Parathyroid adenoma (tissue), 2 donors: ENCODE measurements around the gene RAB4B.
"Not testable (repeated sequence)": the region's sequence is repeated elsewhere in the genome, so short reads cannot be mapped to it uniquely, and the experiment has no call there.

Source experiments
- H2AFZ ChIP-seq: fragments of 300-600 bp; sonication (generic); one replicate; pipeline ENCODE4 v1.7.0; 2017; ENCODE audit warnings: antibody characterized with exemption, mild to moderate bottlenecking
- H3K27ac ChIP-seq: fragments of 300-600 bp; sonication (generic); one replicate; pipeline ENCODE4 v1.7.0; 2017
- H3K27me3 ChIP-seq: fragments of 300-600 bp; sonication (generic); one replicate; pipeline ENCODE4 v1.7.0; 2017; ENCODE audit warnings: low read length; ENCODE audit not compliant: control insufficient read depth, insufficient read depth
- H3K36me3 ChIP-seq: fragments of 300-600 bp; sonication (generic); one replicate; pipeline ENCODE4 v1.7.0; 2017; ENCODE audit warnings: low read length; ENCODE audit not compliant: control insufficient read depth, insufficient read depth
- H3K4me1 ChIP-seq: fragments of 300-600 bp; sonication (generic); one replicate; pipeline ENCODE4 v1.7.0; 2017; ENCODE audit warnings: control low read depth
- H3K4me2 ChIP-seq: fragments of 300-600 bp; sonication (generic); one replicate; pipeline ENCODE4 v1.7.0; 2017; ENCODE audit warnings: low read length
- H3K4me3 ChIP-seq: fragments of 300-600 bp; sonication (generic); one replicate; pipeline ENCODE4 v1.7.0; 2017; ENCODE audit warnings: low read depth, low read length
- H3K79me2 ChIP-seq: fragments of 300-600 bp; sonication (generic); one replicate; pipeline ENCODE4 v1.7.0; 2017; ENCODE audit warnings: control low read depth
- H3K9ac ChIP-seq: fragments of 300-600 bp; sonication (generic); one replicate; pipeline ENCODE4 v1.7.0; 2017; ENCODE audit warnings: mild to moderate bottlenecking
- H3K9me3 ChIP-seq: fragments of 300-600 bp; sonication (generic); one replicate; pipeline ENCODE4 v1.7.0; 2017; ENCODE audit warnings: low read length; ENCODE audit not compliant: control insufficient read depth
- TF ChIP-seq, protein P1 (sequence below): fragments of 300-600 bp; sonication (generic); IDR thresholded peaks from one replicate; pipeline ENCODE4 v1.7.0; 2017; ENCODE audit warnings: antibody characterized with exemption, mild to moderate bottlenecking
- donor health status: primary hyperparathyroidism.

Gene RAB4B

GRCh38 chr19:40777645-40777936, 456 bp upstream of the RAB4B start:
- Histone ChIP-seq H3K27me3 (no peaks in the 10 kb centered on the region), H2AFZ (peak overlapping the region; percentile 85), H3K9ac (no peak overlapping the region), H3K27ac (peak overlapping the region; percentile 98), H3K79me2 (no peaks in the 10 kb centered on the region), H3K4me1 (peaks cover 2% of the 10 kb centered on the region), H3K4me2 (peak overlapping the region; percentile 100), H3K9me3 (no peaks in the 10 kb centered on the region), H3K4me3 (peak overlapping the region; percentile 99), H3K36me3 (no peaks in the 10 kb centered on the region)
- TF ChIP-seq, protein P1, sequence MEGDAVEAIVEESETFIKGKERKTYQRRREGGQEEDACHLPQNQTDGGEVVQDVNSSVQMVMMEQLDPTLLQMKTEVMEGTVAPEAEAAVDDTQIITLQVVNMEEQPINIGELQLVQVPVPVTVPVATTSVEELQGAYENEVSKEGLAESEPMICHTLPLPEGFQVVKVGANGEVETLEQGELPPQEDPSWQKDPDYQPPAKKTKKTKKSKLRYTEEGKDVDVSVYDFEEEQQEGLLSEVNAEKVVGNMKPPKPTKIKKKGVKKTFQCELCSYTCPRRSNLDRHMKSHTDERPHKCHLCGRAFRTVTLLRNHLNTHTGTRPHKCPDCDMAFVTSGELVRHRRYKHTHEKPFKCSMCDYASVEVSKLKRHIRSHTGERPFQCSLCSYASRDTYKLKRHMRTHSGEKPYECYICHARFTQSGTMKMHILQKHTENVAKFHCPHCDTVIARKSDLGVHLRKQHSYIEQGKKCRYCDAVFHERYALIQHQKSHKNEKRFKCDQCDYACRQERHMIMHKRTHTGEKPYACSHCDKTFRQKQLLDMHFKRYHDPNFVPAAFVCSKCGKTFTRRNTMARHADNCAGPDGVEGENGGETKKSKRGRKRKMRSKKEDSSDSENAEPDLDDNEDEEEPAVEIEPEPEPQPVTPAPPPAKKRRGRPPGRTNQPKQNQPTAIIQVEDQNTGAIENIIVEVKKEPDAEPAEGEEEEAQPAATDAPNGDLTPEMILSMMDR: no peak

DNA sequence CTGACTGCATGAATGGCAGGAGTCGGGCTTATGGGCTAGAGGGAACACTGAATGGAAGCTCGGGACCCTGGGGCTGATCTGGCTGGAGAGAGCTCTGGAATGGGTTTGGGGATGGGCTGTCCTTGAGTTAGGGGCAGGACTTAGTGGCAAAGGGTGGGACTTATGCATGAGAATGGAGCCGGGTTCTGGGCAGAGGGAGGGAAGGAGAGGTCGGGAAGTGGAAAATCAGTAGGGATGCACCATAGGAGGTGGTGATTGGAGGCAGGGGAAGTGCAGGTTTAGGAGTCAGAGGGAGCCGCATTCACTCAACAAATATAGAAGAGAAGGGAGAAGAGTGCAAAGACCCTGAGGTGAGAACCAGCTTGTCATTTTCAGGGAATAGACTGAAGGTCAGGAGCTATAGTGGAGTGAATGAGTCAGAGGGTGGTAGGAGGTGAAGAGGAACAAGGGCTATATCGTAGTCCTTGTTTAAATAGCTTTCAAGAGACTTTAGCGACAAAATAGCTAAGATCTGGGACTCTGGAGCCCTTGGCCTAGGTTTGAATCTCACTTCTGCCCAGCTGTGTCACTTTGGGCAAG, 748 bp downstream of the RAB4B start:
- TF ChIP-seq, protein P1: no peak
- peak overlapping the region; percentile 99 for H3K4me3 ChIP-seq
- peak overlapping the region; percentile 81 for H3K4me2 ChIP-seq
- H3K27ac ChIP-seq: peak overlapping the region; percentile 98
- H3K79me2 ChIP-seq: no peaks in the 10 kb centered on the region
- H3K9me3 ChIP-seq: no peaks in the 10 kb centered on the region
- H3K36me3 ChIP-seq: no peaks in the 10 kb centered on the region
- H3K9ac ChIP-seq: peak overlapping the region; percentile 57
- peaks cover 2% of the 10 kb centered on the region for H3K4me1 ChIP-seq
- H3K27me3 ChIP-seq: no peaks in the 10 kb centered on the region
- peak overlapping the region; percentile 93 for H2AFZ ChIP-seq

DNA sequence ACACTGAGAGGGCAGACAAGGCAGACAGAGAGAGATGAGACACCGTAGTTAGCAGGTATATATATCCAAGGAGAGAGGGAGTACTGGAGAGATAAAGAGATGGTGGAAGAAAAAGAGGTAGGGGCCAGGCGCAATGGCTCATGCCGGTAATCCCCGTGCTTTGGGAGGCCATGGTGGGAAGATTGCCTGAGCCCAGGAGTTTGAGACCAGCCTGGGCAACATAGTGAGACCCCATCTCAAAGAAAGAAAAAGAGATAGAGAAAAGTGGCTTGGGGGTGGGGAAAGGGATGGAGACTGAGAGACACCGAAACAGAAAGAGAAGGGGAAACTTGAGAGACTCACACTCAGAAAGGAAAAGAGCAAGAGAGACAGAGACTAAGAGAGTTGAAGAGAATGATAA, 2.5 kb downstream of the RAB4B start:
- no peak overlapping the region for H2AFZ ChIP-seq
- no peak overlapping the region for H3K27ac ChIP-seq
- TF ChIP-seq, protein P1: no peak
- H3K4me3 ChIP-seq: no peak overlapping the region
- H3K36me3 ChIP-seq: no peaks in the 10 kb centered on the region
- H3K79me2 ChIP-seq: no peaks in the 10 kb centered on the region
- no peak overlapping the region for H3K4me2 ChIP-seq
- H3K27me3 ChIP-seq: no peaks in the 10 kb centered on the region
- peaks cover 2% of the 10 kb centered on the region for H3K4me1 ChIP-seq
- no peak overlapping the region for H3K9ac ChIP-seq
- H3K9me3 ChIP-seq: no peaks in the 10 kb centered on the region

GRCh38 chr19:40781140-40781539, 3.1 kb downstream of the RAB4B start:
- Histone ChIP-seq H3K4me3 (no peak overlapping the region), H3K9me3 (no peaks in the 10 kb centered on the region), H3K4me1 (peaks cover 2% of the 10 kb centered on the region), H3K27ac (no peak overlapping the region), H3K79me2 (no peaks in the 10 kb centered on the region), H3K27me3 (no peaks in the 10 kb centered on the region), H2AFZ (no peak overlapping the region), H3K4me2 (no peak overlapping the region), H3K36me3 (no peaks in the 10 kb centered on the region), H3K9ac (no peak overlapping the region)
- TF ChIP-seq, protein P1: no peak

DNA sequence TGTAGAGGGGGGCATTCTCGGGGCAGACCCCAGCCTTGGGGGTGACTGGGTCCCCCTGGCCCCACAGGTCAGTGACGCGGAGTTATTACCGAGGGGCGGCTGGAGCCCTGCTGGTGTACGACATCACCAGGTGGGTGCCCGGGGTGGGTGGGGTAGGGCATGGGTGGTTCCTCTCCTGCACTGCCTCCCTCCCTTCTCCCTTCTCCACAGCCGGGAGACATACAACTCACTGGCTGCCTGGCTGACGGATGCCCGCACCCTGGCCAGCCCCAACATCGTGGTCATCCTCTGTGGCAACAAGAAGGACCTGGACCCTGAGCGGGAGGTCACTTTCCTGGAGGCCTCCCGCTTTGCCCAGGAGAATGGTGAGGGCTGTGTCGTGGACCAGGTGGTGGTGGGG, 5.7 kb downstream of the RAB4B start:
- Histone ChIP-seq H3K36me3 (no peaks in the 10 kb centered on the region), H3K4me3 (no peak overlapping the region)
- TF ChIP-seq, protein P1: no peak

GRCh38 chr19:40784146-40784545, 6.1 kb downstream of the RAB4B start:
- not testable (repeated sequence) for H3K36me3 ChIP-seq

More for the DNA sequence above, 5.7 kb downstream of the RAB4B start:
- Histone ChIP-seq H3K79me2 (no peaks in the 10 kb centered on the region), H3K4me2 (no peak overlapping the region), H3K27me3 (no peaks in the 10 kb centered on the region), H3K9ac (no peak overlapping the region), H3K4me1 (peaks cover 2% of the 10 kb centered on the region), H3K27ac (no peak overlapping the region), H3K9me3 (no peaks in the 10 kb centered on the region), H2AFZ (no peak overlapping the region)

More at GRCh38 chr19:40784146-40784545, 6.1 kb downstream of the RAB4B start:
- not testable (repeated sequence) for H3K79me2 ChIP-seq, H3K27me3 ChIP-seq, H3K4me1 ChIP-seq, H3K9me3 ChIP-seq, H3K4me2 ChIP-seq, H3K4me3 ChIP-seq, H3K9ac ChIP-seq, H2AFZ ChIP-seq, H3K27ac ChIP-seq
